ENCODE results near the gene PPP2R5C. TPM values are rescaled to one million over a fixed set of nuclear protein-coding genes. Genes with fewer than 3 reads are reported as not detected.
"Not testable (repeated sequence)": the region's sequence is repeated elsewhere in the genome, so short reads cannot be mapped to it uniquely, and the experiment has no call there.

PPP2R5C gene
- total RNA-seq, 4 donors from 2014 or later = 73.7 to 90.5 (median 87.6) TPM

DNA sequence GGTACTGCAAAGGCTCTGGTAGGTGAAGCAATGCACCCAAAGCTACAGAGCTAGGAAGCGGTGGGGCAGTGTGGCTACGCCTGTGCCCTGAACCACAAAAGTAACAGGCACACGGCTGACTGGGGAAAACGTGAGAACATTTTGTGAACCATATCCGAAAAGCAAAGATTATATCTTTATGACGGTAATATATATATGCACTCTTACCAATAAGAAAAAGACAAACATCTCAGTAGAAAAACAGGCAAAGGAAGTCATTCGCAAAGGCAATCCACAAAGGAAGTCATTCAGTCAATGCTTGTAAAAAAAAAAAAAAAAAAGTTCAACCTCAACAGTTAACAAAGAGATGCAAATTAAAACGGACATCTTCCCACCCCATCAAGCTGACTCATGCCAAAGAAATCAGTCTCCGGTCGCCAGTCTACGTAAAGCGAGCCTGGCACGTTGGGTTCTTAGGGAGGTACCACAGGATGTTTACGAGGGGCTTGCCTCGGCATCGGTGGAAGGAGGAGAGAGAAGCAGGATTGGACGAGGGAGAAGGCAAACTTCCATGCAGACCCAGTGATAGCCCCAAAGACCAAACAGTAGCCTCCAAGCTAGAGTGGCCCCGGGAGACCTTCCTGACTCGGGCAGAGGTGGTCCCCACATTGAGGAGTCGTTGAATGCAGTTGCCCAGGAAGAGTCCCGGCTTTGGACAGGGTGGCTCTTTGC is 39.4 kb upstream of the PPP2R5C start:
- ATAC-seq (ENCODE audit: low FRiP score) (peak; percentile 42), DNase-seq (ENCODE audit: low spot score) (no peak)
- no peak for TF ChIP-seq CTCF (IDR thresholded peaks at IDR 0.05)

GRCh38 chr14:101723061-101723595 is 38.4 kb upstream of the PPP2R5C start:
- no peak for TF ChIP-seq CTCF (IDR thresholded peaks at IDR 0.05)
- ATAC-seq (ENCODE audit: low FRiP score) (no peak), DNase-seq (ENCODE audit: low spot score) (no peak)

- not testable (repeated sequence) for ATAC-seq (ENCODE audit: low FRiP score); DNase-seq (ENCODE audit: low spot score)
Measured at GRCh38 chr14:101725652-101726051, 35.9 kb upstream of the PPP2R5C start.

DNA sequence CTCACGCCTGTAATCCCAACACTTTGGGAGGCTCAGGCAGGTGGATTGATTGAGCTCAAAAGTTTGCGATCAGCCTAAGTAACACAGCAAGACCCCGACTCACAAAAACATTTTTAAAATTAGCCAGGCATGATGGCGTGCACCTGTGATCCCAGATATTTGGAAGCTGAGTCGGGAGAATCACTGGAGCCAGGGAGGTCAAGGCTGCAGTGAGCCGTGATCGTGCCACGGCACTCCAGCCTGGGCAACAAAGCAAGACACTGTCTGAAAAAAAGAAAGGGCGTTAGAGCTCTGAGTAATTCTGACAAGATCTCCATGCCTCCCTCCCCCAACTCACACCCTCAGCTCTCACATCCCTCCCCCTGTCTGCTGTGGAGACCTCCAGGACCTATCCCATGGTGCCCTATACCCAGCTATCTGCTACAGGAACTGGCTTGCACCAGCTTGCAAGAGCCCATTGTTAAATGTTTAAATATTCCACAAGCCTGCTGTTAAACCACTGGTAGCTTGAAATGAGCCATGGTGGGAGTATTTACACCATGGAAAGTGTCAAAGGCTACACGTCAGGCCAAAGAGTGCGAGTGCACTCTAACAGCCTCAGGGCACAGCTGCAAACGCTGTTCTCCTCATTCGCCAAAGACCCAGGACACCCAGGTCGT is 35.1 kb upstream of the PPP2R5C start:
- DNase-seq (ENCODE audit: low spot score) = no peak
- ATAC-seq (ENCODE audit: low FRiP score) = no peak
- no peak for TF ChIP-seq CTCF (IDR thresholded peaks at IDR 0.05)

GRCh38 chr14:101726954-101727302 is 34.6 kb upstream of the PPP2R5C start:
- DNase-seq (ENCODE audit: low spot score) = no peak
- no peak for TF ChIP-seq CTCF (IDR thresholded peaks at IDR 0.05)
- no peak for ATAC-seq (ENCODE audit: low FRiP score)

- TF ChIP-seq CTCF (IDR thresholded peaks at IDR 0.05) = no peak
- DNase-seq (ENCODE audit: low spot score) (no peak), ATAC-seq (ENCODE audit: low FRiP score) (no peak)
Measured at GRCh38 chr14:101727611-101728366, 33.7 kb upstream of the PPP2R5C start.

GRCh38 chr14:101728367-101728742 is 33.2 kb upstream of the PPP2R5C start:
- no peak for TF ChIP-seq CTCF (IDR thresholded peaks at IDR 0.05)
- DNase-seq (ENCODE audit: low spot score) (no peak), ATAC-seq (ENCODE audit: low FRiP score) (no peak)

Measured in omental fat pad (tissue), 4 donors.